HEK293T (cell line): ENCODE results near the gene ARID3A.

ENCODE experiments used
- CTCF ChIA-PET: fragments of 350-600 bp; formaldehyde crosslinking; extraction: SDS; loops from one replicate; lab custom pipeline; 2021; ENCODE audit warnings: antibody characterized with exemption, inconsistent platforms; lab: Yijun Ruan, JAX
- POLR2A ChIA-PET: fragments of 350-600 bp; formaldehyde crosslinking; extraction: SDS; loops from one replicate; lab custom pipeline; 2020; ENCODE audit warnings: antibody characterized with exemption, inconsistent platforms; lab: Yijun Ruan, JAX
- DNase-seq: peaks from one replicate; pipeline ENCODE4 v3.0.0; 2012; ENCODE audit warnings: mixed read lengths; ENCODE audit errors: extremely low spot score
- ARNT ChIP-seq: fragments of 450-650 bp; IDR thresholded peaks from 2 replicates; pipeline ENCODE4 v1.6.1; 2017; ENCODE audit warnings: mild to moderate bottlenecking
- BHLHE40 ChIP-seq: fragments of 450-650 bp; IDR thresholded peaks from 2 replicates; pipeline ENCODE4 v1.6.1; 2016; ENCODE audit warnings: mild to moderate bottlenecking, moderate library complexity, borderline replicate concordance
- CTBP1 ChIP-seq: fragments of 450-650 bp; IDR thresholded peaks from 2 replicates; pipeline ENCODE4 v1.6.1; 2016; ENCODE audit warnings: borderline replicate concordance
- ELF4 ChIP-seq: fragments of 450-650 bp; IDR thresholded peaks from 2 replicates; pipeline ENCODE4 v1.6.1; 2017; ENCODE audit warnings: antibody characterized with exemption
- FOXA1 ChIP-seq: fragments of 450-650 bp; IDR thresholded peaks from 2 replicates; pipeline ENCODE4 v1.6.1; 2016; ENCODE audit warnings: mild to moderate bottlenecking
- FOXK2 ChIP-seq: fragments of 450-650 bp; IDR thresholded peaks from 2 replicates; pipeline ENCODE4 v1.6.1; 2016; ENCODE audit warnings: mild to moderate bottlenecking
- FOXM1 ChIP-seq: fragments of 450-650 bp; IDR thresholded peaks from 2 replicates; pipeline ENCODE4 v1.6.1; 2017; ENCODE audit warnings: mild to moderate bottlenecking, borderline replicate concordance
- HDGF ChIP-seq: fragments of 450-650 bp; IDR thresholded peaks from 2 replicates; pipeline ENCODE4 v1.6.1; 2017; ENCODE audit warnings: antibody characterized with exemption, borderline replicate concordance
- L3MBTL2 ChIP-seq: fragments of 450-650 bp; conservative IDR thresholded peaks from 2 replicates; pipeline ENCODE4 v1.6.1; 2016; ENCODE audit warnings: mild to moderate bottlenecking
- LEF1 ChIP-seq: fragments of 450-650 bp; IDR thresholded peaks from 2 replicates; pipeline ENCODE4 v1.6.1; 2017; ENCODE audit warnings: mild to moderate bottlenecking, borderline replicate concordance
- NFRKB ChIP-seq: fragments of 450-650 bp; IDR thresholded peaks from 2 replicates; pipeline ENCODE4 v1.6.1; 2016; ENCODE audit warnings: mild to moderate bottlenecking, moderate library complexity
- PKNOX1 ChIP-seq: fragments of 450-650 bp; IDR thresholded peaks from 2 replicates; pipeline ENCODE4 v1.6.1; 2016
- SP1 ChIP-seq: fragments of 450-650 bp; IDR thresholded peaks from 2 replicates; pipeline ENCODE4 v1.6.1; 2017
- SUZ12 ChIP-seq: fragments of 450-650 bp; IDR thresholded peaks from 2 replicates; pipeline ENCODE4 v1.6.1; 2016; ENCODE audit warnings: mild to moderate bottlenecking
- TARDBP ChIP-seq: fragments of 450-650 bp; IDR thresholded peaks from 2 replicates; pipeline ENCODE4 v1.6.1; 2016
- ZNF384 ChIP-seq: fragments of 450-650 bp; IDR thresholded peaks from 2 replicates; pipeline ENCODE4 v1.6.1; 2016

Gene ARID3A

GRCh38 chr19:973726-974563, 48.1 kb downstream of the ARID3A start:
- CTCF ChIA-PET, result no interaction called here
- no peak for TF ChIP-seq TARDBP
- no peak for TF ChIP-seq PKNOX1
- no peak for TF ChIP-seq HDGF
- TF ChIP-seq CTBP1, result no peak
- TF ChIP-seq ZNF384, result no peak
- no peak for TF ChIP-seq SP1
- no peak for TF ChIP-seq L3MBTL2
- no peak for TF ChIP-seq FOXK2
- no peak for TF ChIP-seq FOXA1
- TF ChIP-seq ARNT, result no peak
- no peak for TF ChIP-seq SUZ12
- TF ChIP-seq NFRKB, result no peak
- no peak for TF ChIP-seq ELF4
- no peak for TF ChIP-seq BHLHE40
- TF ChIP-seq FOXM1, result no peak
- TF ChIP-seq LEF1, result no peak
- POLR2A ChIA-PET, result no interaction called here
- DNase-seq, result no peak

GRCh38 chr19:974564-975257, 48.9 kb downstream of the ARID3A start:
- CTCF ChIA-PET, result no interaction called here
- POLR2A ChIA-PET, result no interaction called here
- TF ChIP-seq BHLHE40 (no peak), NFRKB (no peak), HDGF (no peak), SP1 (no peak), PKNOX1 (no peak), CTBP1 (no peak), ZNF384 (no peak), FOXM1 (no peak)
- no peak for DNase-seq

- TF ChIP-seq FOXM1 (no peak), L3MBTL2 (no peak), SP1 (no peak), CTBP1 (no peak), HDGF (no peak), PKNOX1 (no peak), ARNT (no peak), LEF1 (no peak), ZNF384 (no peak)
- ChIA-PET CTCF (no interaction called here), POLR2A (no interaction called here)
- no peak for DNase-seq
Observed at GRCh38 chr19:976476-976875, 50.6 kb downstream of the ARID3A start.

GRCh38 chr19:977058-977464, 51.2 kb downstream of the ARID3A start:
- ChIA-PET POLR2A (no interaction called here), CTCF (no interaction called here)
- DNase-seq, result no peak
- TF ChIP-seq HDGF (no peak), SP1 (no peak), TARDBP (no peak), ARNT (no peak), BHLHE40 (no peak), FOXM1 (no peak), PKNOX1 (no peak), LEF1 (no peak), L3MBTL2 (no peak), CTBP1 (no peak), FOXA1 (no peak), FOXK2 (no peak), ELF4 (no peak), SUZ12 (no peak), ZNF384 (no peak)

GRCh38 chr19:979318-979741, 53.5 kb downstream of the ARID3A start:
- ChIA-PET POLR2A (no interaction called here), CTCF (no interaction called here)
- TF ChIP-seq LEF1, result no peak
- TF ChIP-seq ZNF384, result no peak
- no peak for TF ChIP-seq PKNOX1
- TF ChIP-seq L3MBTL2, result no peak
- no peak for TF ChIP-seq ARNT
- TF ChIP-seq HDGF, result no peak
- no peak for TF ChIP-seq FOXA1
- no peak for TF ChIP-seq FOXM1
- no peak for TF ChIP-seq FOXK2
- TF ChIP-seq SUZ12, result no peak
- no peak for TF ChIP-seq SP1
- no peak for TF ChIP-seq TARDBP
- TF ChIP-seq BHLHE40, result no peak
- no peak for TF ChIP-seq CTBP1
- no peak for TF ChIP-seq ELF4
- TF ChIP-seq NFRKB, result no peak
- DNase-seq, result no peak
